Upper lobe of left lung (tissue), 6 donors: ENCODE data around the gene KLHL29. TPM values are rescaled to one million over a fixed set of nuclear protein-coding genes. Genes with fewer than 3 reads are reported as not detected.

Experiments used
- ATAC-seq, 2 donors: fragments of 200-7000 bp; cut with Tn5 transposase; one replicate each; pipeline ENCODE4 v1.9.1; 2022; ENCODE audit warnings: mild to moderate bottlenecking in 2 of 2, moderate library complexity in 2 of 2; ENCODE audit not compliant: low FRiP score in 2 of 2
- DNase-seq, 2 donors: peaks; one replicate each; pipeline ENCODE4 v3.0.0-alpha.2; 2019 to 2020
- H3K27ac ChIP-seq, 4 donors: fragments of 200-600 bp; sonication (generic); one replicate each; pipeline ENCODE4 v1.5.1; 2016 to 2019
- H3K27me3 ChIP-seq, 4 donors: fragments of 200-600 bp; sonication (generic); one replicate each; pipeline ENCODE4 v1.5.1; 2017 to 2019
- H3K36me3 ChIP-seq, 4 donors: fragments of 200-600 bp; sonication (generic); one replicate each; pipeline ENCODE4 v1.5.1; 2016 to 2019
- H3K4me1 ChIP-seq, 4 donors: fragments of 200-600 bp; sonication (generic); one replicate each; pipeline ENCODE4 v1.5.1; 2018 to 2019
- H3K4me3 ChIP-seq, 4 donors: fragments of 200-600 bp; sonication (generic); one replicate each; pipeline ENCODE4 v1.5.1; 2017 to 2019; ENCODE audit warnings: mild to moderate bottlenecking in 2 of 4, moderate library complexity in 1 of 4
- H3K9me3 ChIP-seq, 4 donors: fragments of 200-600 bp; sonication (generic); one replicate each; pipeline ENCODE4 v1.5.1; 2018 to 2019
- CTCF ChIP-seq, 6 experiments: fragments of 450-650 bp in 4 of 6; fragments of 200-600 bp in 2 of 6; sonication (generic) in 2 of 6; IDR thresholded peaks; one replicate each; pipeline ENCODE4 v1.5.1; 2016 to 2019; ENCODE audit warnings: antibody characterized with exemption in 6 of 6
- EP300 ChIP-seq, 4 donors: sonication (generic); formaldehyde crosslinking; IDR thresholded peaks; one replicate each; pipeline ENCODE4 v1.5.1; 2017; ENCODE audit warnings: antibody characterized with exemption in 4 of 4, control low read depth in 2 of 4
- POLR2A ChIP-seq, 4 donors: fragments of 450-650 bp; IDR thresholded peaks; one replicate each; pipeline ENCODE4 v1.5.1; 2016 to 2017; ENCODE audit warnings: antibody characterized with exemption in 4 of 4, mild to moderate bottlenecking in 2 of 4
- POLR2AphosphoS5 ChIP-seq, 2 donors: sonication (generic); formaldehyde crosslinking; IDR thresholded peaks; one replicate each; pipeline ENCODE4 v1.5.1; 2017; ENCODE audit warnings: antibody characterized with exemption in 2 of 2
- WGBS, 2 donors: methylation state at CpG; one replicate each; pipeline ENCODE4 v1.1.5; 2017 to 2018; 5-methylcytosine and 5-hydroxymethylcytosine counted together
- total RNA-seq, 6 donors: library from RNA; depleted of rRNA in 4 of 6; stranded (reverse); fragments of >200 nt in 4 of 6; gene quantifications; one replicate each; pipeline versions ENCODE4 v1.1.0 to v1.2.1, GENCODE V29; 2016 to 2021
- donor health status: DM: no; HTN: no; CAD: no; lungs with moderate emphysema.
- donor health status: DM: no; HTN: yes; CAD: no; lungs with severe emphysema.

KLHL29 gene
- total RNA-seq, 6 donors from 2014 or later = 8.6 to 34.4 (median 18.2) TPM

- ATAC-seq = no peak
These were observed 241.8 kb downstream of the KLHL29 start for GRCh38 chr2:23626701-23627230.

GRCh38 chr2:23627236-23628009, 242.4 kb downstream of the KLHL29 start:
- WGBS, 2 donors = 83 to 86% methylated on average over 27 to 30 of the region's 30 CpGs
- TF ChIP-seq POLR2AphosphoS5 (IDR thresholded peaks at IDR 0.05) = no peak
- TF ChIP-seq EP300 (IDR thresholded peaks at IDR 0.05) = no peak
- TF ChIP-seq POLR2A (IDR thresholded peaks at IDR 0.05) = no peak
- no peak for TF ChIP-seq CTCF (IDR thresholded peaks at IDR 0.05)
- H3K27me3 ChIP-seq = no peaks in the 10 kb centered on the region
- H3K4me3 ChIP-seq = no peak overlapping the region
- no peaks in the 10 kb centered on the region for H3K36me3 ChIP-seq
- DNase-seq (no peak), ATAC-seq (no peak)
- no peak overlapping the region for H3K27ac ChIP-seq
- H3K9me3 ChIP-seq = peaks cover 0 to 7% (median 4%) of the 10 kb centered on the region in 4 donors
- no peaks in the 10 kb centered on the region for H3K4me1 ChIP-seq

More at GRCh38 chr2:23626701-23627230, 241.8 kb downstream of the KLHL29 start:
- TF ChIP-seq POLR2AphosphoS5 (IDR thresholded peaks at IDR 0.05) = no peak
- TF ChIP-seq EP300 (IDR thresholded peaks at IDR 0.05) = no peak
- no peak for TF ChIP-seq POLR2A (IDR thresholded peaks at IDR 0.05)
- no peak for TF ChIP-seq CTCF (IDR thresholded peaks at IDR 0.05)
- Histone ChIP-seq H3K4me1 (no peaks in the 10 kb centered on the region), H3K36me3 (no peaks in the 10 kb centered on the region), H3K4me3 (no peak overlapping the region), H3K9me3 (peaks cover 0 to 7% (median 4%) of the 10 kb centered on the region in 4 donors), H3K27ac (no peak overlapping the region), H3K27me3 (no peaks in the 10 kb centered on the region)
- no peak for DNase-seq
- 90 to 93% methylated on average over 8 to 15 of the region's 17 CpGs for WGBS, 2 donors

GRCh38 chr2:23628926-23629771, 244.2 kb downstream of the KLHL29 start:
- Histone ChIP-seq H3K4me3 (no peak overlapping the region), H3K36me3 (no peaks in the 10 kb centered on the region), H3K27me3 (no peaks in the 10 kb centered on the region), H3K4me1 (no peaks in the 10 kb centered on the region), H3K27ac (no peak overlapping the region), H3K9me3 (peaks cover 0 to 4% (median 3%) of the 10 kb centered on the region in 4 donors)
- ATAC-seq = no peak
- 83 to 89% methylated on average over 28 of the region's 28 CpGs for WGBS, 2 donors
- DNase-seq = no peak
- TF ChIP-seq POLR2AphosphoS5 (IDR thresholded peaks at IDR 0.05) (no peak), CTCF (IDR thresholded peaks at IDR 0.05) (no peak), EP300 (IDR thresholded peaks at IDR 0.05) (no peak), POLR2A (IDR thresholded peaks at IDR 0.05) (no peak)

- Histone ChIP-seq H3K27me3 (no peaks in the 10 kb centered on the region), H3K27ac (no peak overlapping the region), H3K9me3 (no peaks in the 10 kb centered on the region), H3K4me3 (no peak overlapping the region), H3K36me3 (no peaks in the 10 kb centered on the region), H3K4me1 (no peaks in the 10 kb centered on the region)
- DNase-seq = no peak
- 77 to 83% methylated on average over 15 to 16 of the region's 16 CpGs for WGBS, 2 donors
- TF ChIP-seq POLR2A (IDR thresholded peaks at IDR 0.05) (no peak), EP300 (IDR thresholded peaks at IDR 0.05) (no peak), CTCF (IDR thresholded peaks at IDR 0.05) (no peak), POLR2AphosphoS5 (IDR thresholded peaks at IDR 0.05) (no peak)
- no peak for ATAC-seq
These were observed 244.9 kb downstream of the KLHL29 start for GRCh38 chr2:23629772-23630480.
